HL-60 (cell line): Measurements from ENCODE around the gene KRT75.

Source experiments
- DNase-seq, 2 experiments: peaks; one replicate each; pipeline ENCODE4 v3.0.0-alpha.2; 2010 to 2020; ENCODE audit warnings: low read depth in 1 of 2, low spot score in 1 of 2
- H3K27ac ChIP-seq: fragments of 250-450 bp; sonication (Bioruptor Pico); replicated peaks from 2 replicates; pipeline ENCODE4 v1.5.1; 2020; ENCODE audit warnings: mild to moderate bottlenecking, moderate library complexity
- H3K27me3 ChIP-seq: fragments of 250-450 bp; sonication (Bioruptor Pico); 2 replicates; pipeline ENCODE4 v1.5.1; 2021; ENCODE audit warnings: mild to moderate bottlenecking, moderate library complexity; ENCODE audit not compliant: insufficient read depth, poor library complexity, severe bottlenecking
- H3K4me3 ChIP-seq: replicated peaks from 2 replicates; pipeline ENCODE4 v1.5.1; 2011; ENCODE audit warnings: mild to moderate bottlenecking, control low read depth, low read length; ENCODE audit not compliant: insufficient read depth
- CTCF ChIP-seq: IDR thresholded peaks from one replicate; pipeline ENCODE4 v1.5.1; 2011; ENCODE audit warnings: low read length, control low read depth, inconsistent platforms; ENCODE audit not compliant: insufficient read depth
- GABPA ChIP-seq: IDR thresholded peaks from 2 replicates; pipeline ENCODE4 v1.6.1; 2012; ENCODE audit warnings: low read depth
- POLR2AphosphoS5 ChIP-seq: IDR thresholded peaks from 2 replicates; pipeline ENCODE4 v1.6.1; 2012; ENCODE audit warnings: low read depth
- REST ChIP-seq: IDR thresholded peaks from 2 replicates; pipeline ENCODE4 v1.6.1; 2012; ENCODE audit warnings: low read depth; ENCODE audit not compliant: insufficient replicate concordance
- SPI1 ChIP-seq: IDR thresholded peaks from 2 replicates; pipeline ENCODE4 v1.6.1; 2012; ENCODE audit warnings: low read depth, mild to moderate bottlenecking, borderline replicate concordance

The KRT75 gene

GRCh38 chr12:52377266-52377665 lies 56.9 kb downstream of the KRT75 start:
- H3K4me3 ChIP-seq = no peak overlapping the region
- no peak for TF ChIP-seq CTCF
- no peak for TF ChIP-seq POLR2AphosphoS5
- TF ChIP-seq REST = no peak
- no peak for TF ChIP-seq SPI1
- no peak for TF ChIP-seq GABPA
- peaks cover 3% of the 10 kb centered on the region for H3K27me3 ChIP-seq
- DNase-seq = no peak
- no peak overlapping the region for H3K27ac ChIP-seq
